HG03095 (cell line): ENCODE results near the gene FGA.

ENCODE experiments used
- ATAC-seq: cut with Tn5 transposase; IDR thresholded peaks from one replicate; pipeline ENCODE4 v1.9.1; 2021; ENCODE audit warnings: moderate library complexity; ENCODE audit not compliant: unreplicated experiment

FGA gene

DNA sequence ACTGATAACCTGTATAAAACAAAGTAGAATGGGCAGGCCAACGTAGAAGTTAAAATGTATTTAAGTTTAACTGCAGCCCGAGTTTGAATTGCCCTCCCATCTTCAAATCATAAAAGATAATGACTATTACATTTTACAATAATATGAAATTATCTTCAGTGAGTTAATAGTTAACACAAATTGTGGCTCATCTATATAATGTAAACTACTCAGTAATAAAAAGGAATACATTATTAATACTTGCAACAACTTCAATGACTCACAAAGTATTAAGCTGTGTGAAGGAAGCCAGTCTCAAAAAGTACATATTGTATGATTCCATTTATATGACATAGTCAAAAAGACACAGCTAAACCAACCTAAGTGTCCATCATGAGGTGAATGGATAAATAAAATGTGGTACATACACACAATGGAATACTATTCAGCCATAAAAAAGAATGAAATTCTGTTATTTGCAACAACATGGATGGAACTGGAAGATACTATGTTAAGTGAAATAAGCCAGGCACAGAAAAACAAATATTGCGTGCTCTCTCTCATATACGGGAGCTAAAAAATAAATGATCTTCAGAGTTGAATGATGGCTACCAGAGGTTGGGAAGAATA, 48.2 kb downstream of the FGA start:
- no peak for ATAC-seq
